Gastrocnemius medialis (tissue), 4 donors: ENCODE results near the gene ERCC2.

ENCODE experiments used
- CTCF ChIP-seq, 5 experiments: fragments of 450-650 bp in 3 of 5; fragments of 200-600 bp in 2 of 5; sonication (generic) in 2 of 5; IDR thresholded peaks in 4 of 5; conservative IDR thresholded peaks in 1 of 5; 1 replicate in 4 of 5; 2 replicates in 1 of 5; pipeline ENCODE4 v1.5.1; 2016 to 2019; ENCODE audit warnings: antibody characterized with exemption in 5 of 5, mild to moderate bottlenecking in 3 of 5, moderate library complexity in 3 of 5
- POLR2A ChIP-seq, 2 donors: fragments of 450-650 bp; IDR thresholded peaks; one replicate each; pipeline ENCODE4 v1.6.1; 2017; ENCODE audit warnings: antibody characterized with exemption in 2 of 2, mild to moderate bottlenecking in 2 of 2, moderate library complexity in 2 of 2

- TF ChIP-seq CTCF (IDR thresholded peaks at IDR 0.05 in 4 of 5, conservative IDR thresholded peaks at IDR 0.05 in 1 of 5) (no peak), POLR2A (IDR thresholded peaks at IDR 0.05) (no peak)
Measured at GRCh38 chr19:45346449-45346848, 23.9 kb downstream of the ERCC2 start.
